Heart left ventricle (tissue), 16 donors: Measurements from ENCODE around the gene POLD1. TPM values are rescaled to one million over a fixed set of nuclear protein-coding genes. Genes with fewer than 3 reads are reported as not detected.
"Not testable (repeated sequence)": the region's sequence is repeated elsewhere in the genome, so short reads cannot be mapped to it uniquely, and the experiment has no call there.

ENCODE experiments used
- ATAC-seq, 4 donors: fragments of 200-7000 bp; cut with Tn5 transposase; one replicate each; pipeline ENCODE4 v1.9.1; 2020 to 2022; ENCODE audit warnings: moderate library complexity in 4 of 4, mild to moderate bottlenecking in 3 of 4, moderate number of reproducible peaks in 1 of 4
- DNase-seq, 5 donors: peaks; one replicate each; pipeline ENCODE4 v3.0.0-alpha.2; 2020
- H3K27ac ChIP-seq, 12 donors: fragments of 200-600 bp; sonication (generic) in 4 of 12; one replicate each; pipeline versions ENCODE4 v1.5.0 to v1.8.0; 2016 to 2022; ENCODE audit warnings: mild to moderate bottlenecking in 2 of 12
- H3K27me3 ChIP-seq, 9 donors: fragments of 200-600 bp; sonication (generic) in 2 of 9; one replicate each; pipeline versions ENCODE4 v1.5.1 to v1.8.0; 2016 to 2022; ENCODE audit warnings: mild to moderate bottlenecking in 3 of 9
- H3K36me3 ChIP-seq, 9 donors: fragments of 200-600 bp; sonication (generic) in 2 of 9; one replicate each; pipeline versions ENCODE4 v1.5.0 to v1.8.0; 2018 to 2022; ENCODE audit warnings: mild to moderate bottlenecking in 2 of 9
- H3K4me1 ChIP-seq, 12 donors: fragments of 200-600 bp; sonication (generic) in 4 of 12; one replicate each; pipeline versions ENCODE4 v1.5.0 to v1.8.0; 2016 to 2022; ENCODE audit warnings: mild to moderate bottlenecking in 3 of 12
- H3K4me3 ChIP-seq, 12 donors: fragments of 200-600 bp; sonication (generic) in 4 of 12; one replicate each; pipeline versions ENCODE4 v1.5.0 to v1.8.0; 2017 to 2022; ENCODE audit warnings: mild to moderate bottlenecking in 9 of 12, moderate library complexity in 4 of 12
- H3K9me3 ChIP-seq, 12 donors: fragments of 200-600 bp; sonication (generic) in 4 of 12; one replicate each; pipeline versions ENCODE4 v1.5.0 to v1.8.0; 2016 to 2022; ENCODE audit warnings: mild to moderate bottlenecking in 1 of 12
- CTCF ChIP-seq, 12 donors: fragments of 200-600 bp; sonication (generic) in 4 of 12; IDR thresholded peaks; one replicate each; pipeline versions ENCODE4 v1.5.0 to v1.8.0; 2018 to 2022; ENCODE audit warnings: antibody characterized with exemption in 12 of 12, mild to moderate bottlenecking in 5 of 12
- POLR2A ChIP-seq, 2 donors: fragments of 450-650 bp; IDR thresholded peaks; one replicate each; pipeline ENCODE4 v1.6.1; 2017; ENCODE audit warnings: antibody characterized with exemption in 2 of 2, mild to moderate bottlenecking in 2 of 2, moderate library complexity in 2 of 2
- WGBS, 4 donors: extraction: QIAGEN DNeasy Blood & Tissue Kit in 2 of 4; methylation state at CpG; one replicate each; pipeline versions ENCODE4 v1.1.5 to v1.1.7; 2013 to 2018; 5-methylcytosine and 5-hydroxymethylcytosine counted together
- intact Hi-C, 10 donors: fragments of 100-400 bp; cut with DNase I; formaldehyde crosslinking; loops; one replicate each; pipeline versions ENCODE4 v1.11.1 to v1.14.2; 2022
- long read RNA-seq, 3 donors: library from polyadenylated mRNA; unstranded; transcript quantifications; one replicate each; pipeline ENCODE4 v2.0.0, GENCODE V29; 2020 to 2021
- polyA plus RNA-seq, 2 donors: library from polyadenylated mRNA; stranded (reverse); fragments of 200-250 nt; gene quantifications; one replicate each; pipeline ENCODE4 v1.2.3, GENCODE V29; 2013
- total RNA-seq, 9 donors: library from RNA; depleted of rRNA in 2 of 9; stranded (reverse); fragments of >200 nt in 2 of 9; fragmentation: NEBNext Ultra II Directional in 3 of 9; extraction: Animal tissue kit (Norgen Biotek cat#: 25700) in 3 of 9; gene quantifications; one replicate each; pipeline versions ENCODE4 v1.1.0 to v1.2.4, GENCODE V29; 2016 to 2023
- donor health status: ischemic (EF 13 %, LVEDD 7.1; RV severe dilation, severe dysfunction).
- donor health status: healthy with polysubstance abuse.
- donor health status: DM: no; HTN: yes; CAD: no.
- donor health status: DM: no; HTN: no; CAD: no.
- donor health status: ischemic (EF 25% LVEDD 6.9; RV normal size, moderate dysfunction).
- donor health status: ischemic (EF 25% LVEDD 5.7; RV mildly dilated, moderate dysfunction).
- donor health status: healthy.
- donor health status: DM: yes; HTN: yes; CAD: no.
- donor health status: ischemic (EF 35%, LVEDD 5.7; RV mildly dilated, moderate dysfunction).
- donor health status: nonischemic (EF 11% LVEDD 7.7; RV severe dilation, severe dysfunction).
- donor health status: DM: yes; HTN: yes; CAD: no.
- donor health status: PGD.
- donor health status: ischemic (EF 29% LVEDD 5.4; RV normal size, mild dysfunction).
- donor health status: nonischemic (EF 23%, LVEDD 6.1; RV moderate dilation, normal function).

POLD1 gene
- total RNA-seq = 10 to 100 TPM in 4 of 9 donors, 1 to 10 TPM in 5; 6.1 to 18.0 (median 9.0) TPM
- polyA plus RNA-seq = 10 to 100 TPM in 1 of 2 donors, 1 to 10 TPM in 1; 9.6 to 12.1 TPM
- long read RNA-seq, donor 1, transcript POLD1-201 (27 exons, 3,444 nt) = major isoform, 6 of 26 reads
- long read RNA-seq, donor 1, partial matches to known transcripts = 14 of 26 reads
- long read RNA-seq, donor 1, other reads (novel, unspliced or antisense) = 6 of 26 reads
- long read RNA-seq, donor 2, transcript POLD1-201 (27 exons, 3,444 nt) = major isoform, 22 of 54 reads
- long read RNA-seq, donor 2, partial matches to known transcripts = 16 of 54 reads
- long read RNA-seq, donor 2, other reads (novel, unspliced or antisense) = 10 of 54 reads
- long read RNA-seq, donor 3, transcript POLD1-201 (27 exons, 3,444 nt) = major isoform, 8 of 26 reads
- long read RNA-seq, donor 3, partial matches to known transcripts = 7 of 26 reads
- long read RNA-seq, donor 3, other reads (novel, unspliced or antisense) = 5 of 26 reads

GRCh38 chr19:50383852-50384684 is at the start of gene POLD1:
TSS of gene POLD1 (plus strand) at chr19:50384347. CDS start at chr19:50398852, 14,505 bp downstream.
- no peaks in the 10 kb centered on the region for H3K27me3 ChIP-seq
- H3K36me3 ChIP-seq = peaks cover under 1 to 41% (median 37%) of the 10 kb centered on the region in 9 donors
- DNase-seq = peak; percentile 97 to 98 (median 97)
- peak within 1 kb of the TSS; percentile 27 to 78 (median 64) for H3K4me3 ChIP-seq
- no peaks in the 10 kb centered on the region for H3K9me3 ChIP-seq
- H3K4me1 ChIP-seq = peaks cover 0 to 47% (median 21%) of the 10 kb centered on the region in 12 donors
- peak within 1 kb of the TSS; percentile 14 to 92 (median 74) for H3K27ac ChIP-seq
- WGBS, 4 donors = 0 to 1% (median 1%) methylated on average over 45 to 78 of the region's 78 CpGs
- TF ChIP-seq CTCF (IDR thresholded peaks at IDR 0.05) (peak in 1 of 12 donors; percentile 10), POLR2A (IDR thresholded peaks at IDR 0.05) (peak in 1 of 2 donors; percentile 53)
- intact Hi-C loops = no loop called here
- ATAC-seq = peak; percentile 93 to 97 (median 95)

GRCh38 chr19:50334741-50335421 is 49.3 kb upstream of the POLD1 start:
- Histone ChIP-seq H3K36me3 (no peaks in the 10 kb centered on the region), H3K9me3 (no peaks in the 10 kb centered on the region), H3K27ac (no peak overlapping the region), H3K27me3 (peaks cover 0 to 41% (median 15%) of the 10 kb centered on the region in 9 donors), H3K4me1 (peaks cover 0 to 33% (median 11%) of the 10 kb centered on the region in 12 donors), H3K4me3 (no peak overlapping the region)
- TF ChIP-seq POLR2A (IDR thresholded peaks at IDR 0.05) (no peak), CTCF (IDR thresholded peaks at IDR 0.05) (no peak)
- peak in 2 of 5 donors; percentile 32 to 60 for DNase-seq
- 90 to 96% (median 94%) methylated on average over 12 of the region's 12 CpGs for WGBS, 4 donors
- intact Hi-C loops = no loop called here
- ATAC-seq = no peak

GRCh38 chr19:50337031-50337430 is 47.1 kb upstream of the POLD1 start:
- H3K27ac ChIP-seq, ATAC-seq, H3K4me3 ChIP-seq, H3K9me3 ChIP-seq, H3K36me3 ChIP-seq, intact Hi-C loops: not testable (repeated sequence)
- DNase-seq = peak in 1 of 5 donors; percentile 14
- WGBS, 4 donors = 78 to 88% (median 87%) methylated on average over 6 of the region's 6 CpGs
- H3K4me1 ChIP-seq = peaks cover 0 to 42% (median 8%) of the 10 kb centered on the region in 12 donors
- peaks cover 0 to 23% (median 10%) of the 10 kb centered on the region in 9 donors for H3K27me3 ChIP-seq

- intact Hi-C loops = no loop called here
Observed at GRCh38 chr19:50340331-50340730, 43.8 kb upstream of the POLD1 start.

More at GRCh38 chr19:50340331-50340730, 43.8 kb upstream of the POLD1 start:
- ATAC-seq (no peak), DNase-seq (no peak)
- Histone ChIP-seq H3K4me3 (no peak overlapping the region), H3K27me3 (no peaks in the 10 kb centered on the region), H3K4me1 (peaks cover 0 to 28% (median 0%) of the 10 kb centered on the region in 12 donors), H3K36me3 (no peaks in the 10 kb centered on the region), H3K27ac (no peak overlapping the region), H3K9me3 (peaks cover 0 to 15% (median 4%) of the 10 kb centered on the region in 12 donors)
- TF ChIP-seq POLR2A (IDR thresholded peaks at IDR 0.05) (no peak), CTCF (IDR thresholded peaks at IDR 0.05) (no peak)
